Fibroblast of peridontal ligament (primary cell): ENCODE data around the gene NRDE2.
"Not testable (repeated sequence)": the region's sequence is repeated elsewhere in the genome, so short reads cannot be mapped to it uniquely, and the experiment has no call there.

ENCODE experiments used
- DNase-seq: peaks from one replicate; pipeline ENCODE4 v3.0.0-alpha.2; 2010; ENCODE audit errors: extremely low read depth

NRDE2 gene

GRCh38 chr14:90274808-90275457, 56.8 kb downstream of the NRDE2 start:
- DNase-seq, result peak; percentile 51

GRCh38 chr14:90274019-90274418, 57.7 kb downstream of the NRDE2 start:
- no peak for DNase-seq

- DNase-seq, result no peak
Observed at GRCh38 chr14:90273532-90273931, 58.2 kb downstream of the NRDE2 start.

- no peak for DNase-seq
Observed at GRCh38 chr14:90272523-90272922, 59.2 kb downstream of the NRDE2 start.

- DNase-seq, result no peak
Observed at GRCh38 chr14:90268420-90268819, 63.3 kb downstream of the NRDE2 start.

GRCh38 chr14:90266441-90267154, 65.1 kb downstream of the NRDE2 start:
- DNase-seq, result no peak

- no peak for DNase-seq
Observed at GRCh38 chr14:90263748-90264449, 67.8 kb downstream of the NRDE2 start.

GRCh38 chr14:90256354-90257131, 75.2 kb downstream of the NRDE2 start, which contains the start of gene PSMC1:
Gene PSMC1, plus strand, starts transcription at chr14:90256553. Its CDS starts 45 bp downstream, at chr14:90256598.
- peak; percentile 95 for DNase-seq

GRCh38 chr14:90255871-90256270, 75.9 kb downstream of the NRDE2 start:
- DNase-seq, result no peak

GRCh38 chr14:90253826-90254225, 77.9 kb downstream of the NRDE2 start:
- no peak for DNase-seq

GRCh38 chr14:90248594-90248993, 83.1 kb downstream of the NRDE2 start:
- DNase-seq, result no peak

- not testable (repeated sequence) for DNase-seq
Observed at GRCh38 chr14:90247441-90247840, 84.3 kb downstream of the NRDE2 start.

- DNase-seq, result no peak
Observed at GRCh38 chr14:90246936-90247335, 84.8 kb downstream of the NRDE2 start.

- DNase-seq, result no peak
Observed at GRCh38 chr14:90242444-90242843, 89.3 kb downstream of the NRDE2 start.

GRCh38 chr14:90239139-90239538, 92.6 kb downstream of the NRDE2 start:
- peak; percentile 6 for DNase-seq

- DNase-seq, result peak; percentile 42
Observed at GRCh38 chr14:90235179-90235976, 96.4 kb downstream of the NRDE2 start.

GRCh38 chr14:90229942-90230341, 101.8 kb downstream of the NRDE2 start:
- DNase-seq, result not testable (repeated sequence)

- no peak for DNase-seq
Observed at GRCh38 chr14:90228478-90228877, 103.3 kb downstream of the NRDE2 start.
